K562 (cell line): ENCODE measurements around the gene PPP4C. TPM values are rescaled to one million over a fixed set of nuclear protein-coding genes. Genes with fewer than 3 reads are reported as not detected.

Experiments used
- ATF1 ChIP-seq, 2 experiments: fragments of 450-650 bp in 1 of 2; IDR thresholded peaks; 2 replicates each; pipeline ENCODE4 v1.6.1; 2016; ENCODE audit warnings: missing compliant biosample characterization in 1 of 2, missing genetic modification characterization in 1 of 2
- ATF7 ChIP-seq: fragments of 450-650 bp; IDR thresholded peaks from 2 replicates; pipeline ENCODE4 v1.7.1; 2014; ENCODE audit warnings: mild to moderate bottlenecking, moderate library complexity
- CHD7 ChIP-seq: fragments of 200-600 bp; sonication (generic); IDR thresholded peaks from one replicate; pipeline ENCODE4 v1.6.1; 2012; ENCODE audit warnings: mild to moderate bottlenecking, low read depth, low read length, inconsistent platforms
- ETV5 ChIP-seq: sonication (generic); formaldehyde crosslinking; IDR thresholded peaks from 2 replicates; pipeline ENCODE4 v1.4.0; 2020; ENCODE audit warnings: low read depth, mild to moderate bottlenecking, missing genetic modification reagents
- MAZ ChIP-seq, 2 experiments: fragments of 450-650 bp in 1 of 2; sonication (generic) in 1 of 2; formaldehyde crosslinking; IDR thresholded peaks in 1 of 2; conservative IDR thresholded peaks in 1 of 2; 2 replicates each; pipeline versions ENCODE4 v1.4.0 to v1.5.0; 2020; ENCODE audit warnings: mild to moderate bottlenecking in 1 of 2, missing genetic modification reagents in 1 of 2
- NFE2 ChIP-seq: IDR thresholded peaks from 2 replicates; pipeline ENCODE4 v1.6.1; 2014; ENCODE audit warnings: antibody characterized with exemption, low read depth
- PRPF4 ChIP-seq: fragments of 200-400 bp; formaldehyde crosslinking; IDR thresholded peaks from one replicate; pipeline ENCODE4 v1.6.1; 2017; ENCODE audit warnings: low read length, low read depth, mild to moderate bottlenecking; ENCODE audit not compliant: insufficient read depth, poor library complexity, severe bottlenecking
- RNF2 ChIP-seq: sonication (generic); IDR thresholded peaks from 2 replicates; pipeline ENCODE4 v1.6.1; 2016
- THAP12 ChIP-seq: fragments of 250-450 bp; sonication (Bioruptor Pico); IDR thresholded peaks from 2 replicates; pipeline ENCODE4 v1.9.0; 2021; ENCODE audit warnings: mild to moderate bottlenecking, inconsistent platforms
- polyA plus RNA-seq, 8 experiments: library from polyadenylated mRNA; depleted of rRNA in 4 of 8; stranded (reverse) in 5 of 8; unstranded in 3 of 8; fragments of >200 nt; fragmentation: Nextera tagmentation in 2 of 8; fragmentation: Illumina TruSeq in 1 of 8; extraction: Ambion mirVana in 2 of 8; extraction: Trizol in 1 of 8; gene quantifications; 2 replicates each; pipeline versions ENCODE4 v1.2.1 to v1.2.3, GENCODE V29; 2011 to 2014; ENCODE audit warnings: inconsistent platforms in 1 of 8, missing spikeins in 1 of 8
- total RNA-seq, 7 experiments: library from RNA; depleted of rRNA in 6 of 7; stranded (reverse); fragments of >200 nt in 6 of 7; fragmentation: Illumina TruSeq in 2 of 7; extraction: Trizol in 2 of 7; gene quantifications; 2 replicates each; pipeline versions ENCODE4 v1.2.1 to v1.2.3, GENCODE V29; 2011 to 2021; ENCODE audit warnings: low replicate concordance in 1 of 7

Gene PPP4C
- total and polyA plus RNA-seq, 9 of the 15 experiments (the other 6 are each of a cell fraction or from before 2014, with no cell fraction given): 3.5 to 183 (median 131) TPM

- TF ChIP-seq THAP12 (CRISPR knock-in tag) (peak; percentile 56; the same call in 1 of the 2 replicates), ETV5 (CRISPR knock-in tag) (peak; percentile 84), ATF1 (CRISPR knock-in tag; IDR thresholded peaks at IDR 0.05) (peak; percentile 28; the same call in 1 of the 2 replicates), ATF1 (tag; IDR thresholded peaks at IDR 0.05) (peak; percentile 91), CHD7 (no peak), PRPF4 (no peak), MAZ (CRISPR knock-in tag; conservative IDR thresholded peaks at IDR 0.05 in 1 of 2, IDR thresholded peaks at IDR 0.05 in 1 of 2) (peak; percentile 66 to 71; a peak in 3 of 4 replicates), NFE2 (no peak), ATF7 (peak; percentile 88), RNF2 (peak; percentile 38)
Observed at GRCh38 chr16:30075503-30076275, at the start of gene PPP4C (continued).
